Measurements from ENCODE around the gene U2SURP. TPM values are rescaled to one million over a fixed set of nuclear protein-coding genes. Genes with fewer than 3 reads are reported as not detected.
"Not testable (repeated sequence)": the region's sequence is repeated elsewhere in the genome, so short reads cannot be mapped to it uniquely, and the experiment has no call there.

The U2SURP gene
- total RNA-seq, 2 donors from 2014 or later, result 147 to 161 TPM

GRCh38 chr3:143016321-143016972 is 15.1 kb downstream of the U2SURP start:
- Mint-ChIP-seq H3K27ac (no peak overlapping the region), H3K4me3 (no peak overlapping the region), H3K27me3 (no peaks in the 10 kb centered on the region), H3K4me1 (peaks cover 17% of the 10 kb centered on the region), H3K9me3 (no peaks in the 10 kb centered on the region), H3K36me3 (ENCODE audit: low read depth) (peaks cover 100% of the 10 kb centered on the region)
- no peak for ATAC-seq (replicated peaks)

DNA sequence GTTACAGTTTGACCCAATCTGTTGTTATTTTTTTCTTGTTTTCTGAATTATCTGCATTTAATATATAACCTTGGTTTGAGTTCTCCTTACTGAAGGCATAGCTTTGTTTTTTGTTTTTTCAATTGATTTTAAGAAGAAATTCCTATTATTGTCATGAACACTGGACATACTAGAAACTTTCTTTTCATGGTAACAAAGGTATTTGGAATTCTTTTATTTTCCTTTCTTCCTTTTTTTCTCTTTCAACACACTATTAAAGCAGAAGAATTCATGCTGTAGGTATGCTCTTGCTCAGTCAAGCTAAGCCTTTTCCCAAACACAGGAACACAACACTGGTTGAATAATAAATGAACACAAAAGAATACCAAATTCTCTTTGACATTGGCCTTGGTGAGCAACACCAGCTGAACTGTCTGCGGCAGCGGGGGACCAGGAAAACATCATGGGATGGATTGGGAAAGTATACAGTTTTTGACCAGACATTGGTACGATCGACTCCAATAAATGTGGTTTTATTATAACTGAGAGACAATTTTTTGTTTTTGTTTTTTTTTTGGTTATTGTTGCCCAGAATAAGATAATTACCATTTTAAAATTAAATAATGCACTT is 23.1 kb downstream of the U2SURP start:
- Mint-ChIP-seq H3K9me3 (no peaks in the 10 kb centered on the region), H3K27me3 (no peaks in the 10 kb centered on the region), H3K4me3 (no peak overlapping the region), H3K36me3 (ENCODE audit: low read depth) (peaks cover 98% of the 10 kb centered on the region), H3K27ac (peak overlapping the region; percentile 33), H3K4me1 (peaks cover 2% of the 10 kb centered on the region)
- no peak for ATAC-seq (replicated peaks)

DNA sequence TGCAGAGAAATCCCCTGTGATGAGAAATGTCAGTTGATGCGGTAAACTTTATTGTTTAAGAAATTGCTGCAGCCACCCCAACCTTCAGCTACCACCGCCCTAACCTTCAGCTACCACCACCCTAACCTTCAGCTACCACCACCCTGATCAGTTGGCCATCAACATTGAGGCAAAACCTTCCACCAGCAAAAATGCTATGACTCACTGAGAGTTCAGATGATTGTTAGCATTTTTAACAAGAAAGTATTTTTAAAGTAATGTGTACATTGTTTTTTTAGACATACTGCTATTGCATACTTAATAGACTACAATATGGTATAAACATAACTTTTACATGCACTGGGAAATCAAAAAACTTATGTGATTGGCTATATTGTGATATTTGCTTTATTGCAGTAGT is 30.0 kb downstream of the U2SURP start:
- H3K4me1 Mint-ChIP-seq, result peaks cover 10% of the 10 kb centered on the region
- H3K36me3 Mint-ChIP-seq (ENCODE audit: low read depth), result peaks cover 100% of the 10 kb centered on the region
- no peaks in the 10 kb centered on the region for H3K9me3 Mint-ChIP-seq
- no peak for ATAC-seq (replicated peaks)
- H3K27me3 Mint-ChIP-seq, result no peaks in the 10 kb centered on the region
- no peak overlapping the region for H3K4me3 Mint-ChIP-seq
- H3K27ac Mint-ChIP-seq, result peak overlapping the region; percentile 29

- Mint-ChIP-seq H3K4me1 (peaks cover 14% of the 10 kb centered on the region), H3K36me3 (ENCODE audit: low read depth) (peaks cover 100% of the 10 kb centered on the region)
Measured at GRCh38 chr3:143031796-143032387, 30.5 kb downstream of the U2SURP start.

GRCh38 chr3:143035466-143036211 is 34.3 kb downstream of the U2SURP start:
- H3K4me1 Mint-ChIP-seq, result peaks cover 9% of the 10 kb centered on the region
- no peaks in the 10 kb centered on the region for H3K9me3 Mint-ChIP-seq
- H3K36me3 Mint-ChIP-seq (ENCODE audit: low read depth), result peaks cover 100% of the 10 kb centered on the region
- ATAC-seq (replicated peaks), result no peak
- no peak overlapping the region for H3K4me3 Mint-ChIP-seq
- H3K27ac Mint-ChIP-seq, result peak overlapping the region; percentile 27
- H3K27me3 Mint-ChIP-seq, result no peaks in the 10 kb centered on the region

More at GRCh38 chr3:143031796-143032387, 30.5 kb downstream of the U2SURP start:
- not testable (repeated sequence) for ATAC-seq (replicated peaks); H3K27me3 Mint-ChIP-seq; H3K4me3 Mint-ChIP-seq; H3K27ac Mint-ChIP-seq; H3K9me3 Mint-ChIP-seq

DNA sequence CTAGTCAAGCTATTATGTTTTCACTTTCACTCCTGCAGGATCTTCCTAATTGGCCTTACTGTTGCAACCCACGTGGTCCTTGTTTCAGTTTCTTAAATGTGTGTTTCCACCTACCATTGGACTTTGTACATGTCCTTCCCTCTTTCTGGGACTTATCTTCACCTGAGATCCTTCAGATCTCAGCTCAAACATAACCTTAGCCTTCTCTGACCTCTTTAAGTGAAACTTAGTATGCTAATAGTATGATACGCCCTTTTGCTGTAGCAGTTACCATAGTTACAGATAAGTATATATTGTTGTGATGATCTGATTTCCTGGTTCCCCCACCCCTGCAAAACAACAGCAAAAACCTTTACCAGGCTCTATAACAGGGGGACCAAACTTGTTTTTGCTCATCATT is 35.2 kb downstream of the U2SURP start:
- Mint-ChIP-seq H3K27me3 (no peaks in the 10 kb centered on the region), H3K9me3 (no peaks in the 10 kb centered on the region), H3K4me3 (no peak overlapping the region), H3K27ac (peak overlapping the region; percentile 27), H3K4me1 (peaks cover 9% of the 10 kb centered on the region), H3K36me3 (ENCODE audit: low read depth) (peaks cover 100% of the 10 kb centered on the region)
- no peak for ATAC-seq (replicated peaks)

GRCh38 chr3:143037867-143038266 is 36.5 kb downstream of the U2SURP start:
- H3K9me3 Mint-ChIP-seq, result no peaks in the 10 kb centered on the region
- peak overlapping the region; percentile 28 for H3K27ac Mint-ChIP-seq
- peaks cover 100% of the 10 kb centered on the region for H3K36me3 Mint-ChIP-seq (ENCODE audit: low read depth)
- no peak for ATAC-seq (replicated peaks)
- H3K4me3 Mint-ChIP-seq, result no peak overlapping the region
- H3K27me3 Mint-ChIP-seq, result no peaks in the 10 kb centered on the region
- H3K4me1 Mint-ChIP-seq, result peaks cover 9% of the 10 kb centered on the region

DNA sequence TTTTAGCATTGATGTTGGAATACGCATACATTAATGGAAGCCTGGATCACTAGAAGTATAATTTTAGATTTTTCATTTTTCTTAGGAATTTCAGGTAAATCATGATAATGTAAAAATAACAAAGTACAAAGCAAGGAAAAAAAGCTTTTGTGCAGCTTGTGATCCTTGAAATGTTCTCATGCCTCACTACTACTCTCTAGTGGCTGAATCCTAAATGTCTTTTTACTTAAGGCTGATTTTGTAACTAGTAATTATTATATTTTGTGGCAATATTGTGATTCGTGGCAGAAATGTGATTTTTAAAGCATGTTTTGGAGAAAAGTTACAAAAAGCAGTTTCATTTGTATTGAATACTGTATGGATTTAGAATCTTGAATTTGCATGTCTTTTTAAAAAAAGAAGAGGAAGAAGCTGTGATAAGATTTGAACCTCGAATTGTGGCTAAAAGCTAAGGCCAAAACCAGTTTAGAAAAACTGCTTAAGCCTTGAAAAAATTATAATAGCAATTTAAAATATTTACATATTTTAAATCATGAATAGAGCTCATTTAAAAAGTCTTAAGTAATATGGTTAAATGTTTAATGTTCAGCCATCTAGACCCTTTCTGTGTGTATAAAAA is 39.0 kb downstream of the U2SURP start:
- peaks cover 7% of the 10 kb centered on the region for H3K4me1 Mint-ChIP-seq
- H3K4me3 Mint-ChIP-seq, result no peak overlapping the region
- no peak overlapping the region for H3K27ac Mint-ChIP-seq
- H3K9me3 Mint-ChIP-seq, result no peaks in the 10 kb centered on the region
- peaks cover 100% of the 10 kb centered on the region for H3K36me3 Mint-ChIP-seq (ENCODE audit: low read depth)
- H3K27me3 Mint-ChIP-seq, result no peaks in the 10 kb centered on the region
- ATAC-seq (replicated peaks), result no peak

GRCh38 chr3:143041903-143042302 is 40.5 kb downstream of the U2SURP start:
- no peak overlapping the region for H3K27ac Mint-ChIP-seq
- peaks cover 93% of the 10 kb centered on the region for H3K36me3 Mint-ChIP-seq (ENCODE audit: low read depth)
- H3K27me3 Mint-ChIP-seq, result no peaks in the 10 kb centered on the region
- no peaks in the 10 kb centered on the region for H3K9me3 Mint-ChIP-seq
- H3K4me1 Mint-ChIP-seq, result no peaks in the 10 kb centered on the region
- no peak overlapping the region for H3K4me3 Mint-ChIP-seq
- ATAC-seq (replicated peaks), result no peak

DNA sequence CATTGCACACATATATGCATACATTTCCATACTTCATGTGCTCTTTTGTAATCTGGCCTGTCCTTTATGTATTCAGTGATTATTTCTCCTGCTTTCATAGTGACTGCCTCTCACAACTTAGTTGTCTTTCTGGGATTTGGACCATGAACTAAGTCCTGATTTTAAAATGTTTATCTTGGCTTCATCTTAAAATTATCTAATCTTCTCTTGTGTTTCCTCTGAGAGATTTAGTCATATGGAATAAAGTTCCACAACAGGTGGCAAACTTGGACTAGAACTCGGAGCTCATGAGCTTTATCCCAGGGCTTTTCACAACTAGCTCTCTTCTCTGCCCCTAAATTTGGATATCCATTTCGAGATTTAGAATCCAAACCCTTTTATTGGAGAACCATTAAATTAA is 44.3 kb downstream of the U2SURP start:
- no peak for ATAC-seq (replicated peaks)
- Mint-ChIP-seq H3K36me3 (ENCODE audit: low read depth) (peaks cover 86% of the 10 kb centered on the region), H3K27me3 (no peaks in the 10 kb centered on the region), H3K27ac (no peak overlapping the region), H3K9me3 (no peaks in the 10 kb centered on the region), H3K4me3 (no peak overlapping the region), H3K4me1 (no peaks in the 10 kb centered on the region)

GRCh38 chr3:143046075-143046474 is 44.7 kb downstream of the U2SURP start:
- not testable (repeated sequence) for H3K4me1 Mint-ChIP-seq; H3K9me3 Mint-ChIP-seq; H3K4me3 Mint-ChIP-seq; H3K27ac Mint-ChIP-seq; ATAC-seq (replicated peaks); H3K27me3 Mint-ChIP-seq
- peaks cover 86% of the 10 kb centered on the region for H3K36me3 Mint-ChIP-seq (ENCODE audit: low read depth)

DNA sequence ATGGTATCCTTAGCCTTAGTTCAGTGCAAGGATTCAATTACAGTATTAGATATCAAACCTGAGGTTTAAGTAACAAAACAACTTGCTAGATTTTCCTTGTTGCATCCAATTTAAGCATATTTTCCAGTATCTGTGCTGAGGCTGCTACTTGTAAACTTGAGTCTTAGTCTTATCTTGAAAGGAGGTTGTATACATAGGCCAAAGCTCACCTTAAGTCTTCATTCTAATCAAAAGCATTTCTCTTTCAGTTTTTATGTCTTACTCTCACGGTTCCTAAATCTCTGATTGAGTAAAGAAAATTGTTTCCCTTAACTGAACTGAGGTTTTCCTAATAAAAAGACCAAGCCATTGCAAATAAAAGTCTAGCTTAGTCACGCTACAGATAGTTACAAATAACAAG is 52.6 kb downstream of the U2SURP start:
- Mint-ChIP-seq H3K27ac (no peak overlapping the region), H3K27me3 (no peaks in the 10 kb centered on the region), H3K4me3 (no peak overlapping the region), H3K9me3 (no peaks in the 10 kb centered on the region), H3K4me1 (no peaks in the 10 kb centered on the region), H3K36me3 (ENCODE audit: low read depth) (peaks cover 100% of the 10 kb centered on the region)
- no peak for ATAC-seq (replicated peaks)

DNA sequence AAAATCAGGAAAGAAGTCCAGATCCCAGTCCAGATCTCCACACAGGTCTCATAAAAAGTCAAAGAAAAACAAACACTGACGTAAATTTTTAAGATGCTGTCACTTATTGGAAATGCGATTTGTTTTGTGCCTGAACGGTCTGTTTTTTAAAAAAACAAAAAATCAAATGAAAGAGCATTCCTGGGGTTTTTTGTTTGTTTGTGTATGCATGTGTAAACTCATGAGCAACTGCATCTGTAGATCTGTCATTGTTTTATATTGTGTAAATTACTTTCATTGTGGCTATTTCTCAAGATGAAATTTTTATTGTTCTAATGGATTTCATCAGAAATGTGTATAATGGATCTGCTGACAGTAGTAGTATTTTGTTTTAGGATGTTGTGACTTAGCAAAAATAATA is 55.0 kb downstream of the U2SURP start:
- peaks cover 100% of the 10 kb centered on the region for H3K36me3 Mint-ChIP-seq (ENCODE audit: low read depth)
- no peaks in the 10 kb centered on the region for H3K27me3 Mint-ChIP-seq
- H3K4me1 Mint-ChIP-seq, result peaks cover 2% of the 10 kb centered on the region
- no peak overlapping the region for H3K27ac Mint-ChIP-seq
- no peaks in the 10 kb centered on the region for H3K9me3 Mint-ChIP-seq
- ATAC-seq (replicated peaks), result no peak
- H3K4me3 Mint-ChIP-seq, result no peak overlapping the region

- H3K27me3 Mint-ChIP-seq, result no peaks in the 10 kb centered on the region
- H3K27ac Mint-ChIP-seq, result peak overlapping the region; percentile 66
- peak overlapping the region; percentile 54 for H3K4me3 Mint-ChIP-seq
- H3K4me1 Mint-ChIP-seq, result peaks cover 4% of the 10 kb centered on the region
- H3K36me3 Mint-ChIP-seq (ENCODE audit: low read depth), result peaks cover 69% of the 10 kb centered on the region
- no peaks in the 10 kb centered on the region for H3K9me3 Mint-ChIP-seq
- ATAC-seq (replicated peaks), result peak; percentile 97
Measured at GRCh38 chr3:143060906-143061305, 59.5 kb downstream of the U2SURP start.

All from activated T-helper 17 cell treated with anti-CD3 and anti-CD28 coated beads, Interleukin-2, amount 50 U/mL, for 72 hours (primary cell).